GM12875 (cell line): ENCODE data around the gene SLC28A2.
A peak's percentile ranks its signal among the peaks of the same experiment; 100 is the strongest.

Experiments
- H3K4me3 ChIP-seq: one replicate; pipeline ENCODE4 v1.5.1; 2011; ENCODE audit warnings: low read depth, low read length, control low read depth
- CTCF ChIP-seq: IDR thresholded peaks from 2 replicates; pipeline ENCODE4 v1.5.1; 2011; ENCODE audit warnings: low read depth, mild to moderate bottlenecking, control low read depth, inconsistent platforms, low read length, moderate library complexity, borderline replicate concordance; ENCODE audit not compliant: insufficient read depth

SLC28A2 gene

DNA sequence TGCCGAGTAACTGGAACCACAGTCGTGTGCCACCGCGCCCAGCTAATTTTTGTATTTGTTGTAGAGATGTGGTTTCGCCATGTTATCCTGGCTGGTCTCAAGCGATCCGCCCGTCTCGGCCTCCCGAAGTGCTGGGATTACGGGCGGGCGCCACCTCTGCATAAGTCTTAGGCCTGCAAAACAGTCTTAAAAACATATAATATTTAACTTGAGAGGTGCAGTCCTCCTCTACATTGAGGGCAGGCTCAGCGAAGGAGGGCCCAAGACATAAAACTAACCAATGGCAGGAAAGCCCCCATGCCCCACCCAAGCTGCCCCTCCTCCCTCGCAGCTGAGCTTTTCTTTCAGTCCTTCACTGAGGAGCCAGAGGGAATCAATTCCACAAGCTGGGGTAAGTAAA is at the start of gene SLC28A2:
SLC28A2 (plus strand) TSS at position 347 of the 400 bp plus-strand sequence. CDS start 982 bp downstream, outside the sequence.
- no peak within 1 kb of the TSS for H3K4me3 ChIP-seq
- no peak for TF ChIP-seq CTCF

GRCh38 chr15:45203182-45203581 is 48.9 kb upstream of the SLC28A2 start:
- H3K4me3 ChIP-seq: no peak overlapping the region
- TF ChIP-seq CTCF: no peak

GRCh38 chr15:45205192-45205591 is 46.8 kb upstream of the SLC28A2 start:
- no peak overlapping the region for H3K4me3 ChIP-seq
- TF ChIP-seq CTCF: peak; percentile 91

DNA sequence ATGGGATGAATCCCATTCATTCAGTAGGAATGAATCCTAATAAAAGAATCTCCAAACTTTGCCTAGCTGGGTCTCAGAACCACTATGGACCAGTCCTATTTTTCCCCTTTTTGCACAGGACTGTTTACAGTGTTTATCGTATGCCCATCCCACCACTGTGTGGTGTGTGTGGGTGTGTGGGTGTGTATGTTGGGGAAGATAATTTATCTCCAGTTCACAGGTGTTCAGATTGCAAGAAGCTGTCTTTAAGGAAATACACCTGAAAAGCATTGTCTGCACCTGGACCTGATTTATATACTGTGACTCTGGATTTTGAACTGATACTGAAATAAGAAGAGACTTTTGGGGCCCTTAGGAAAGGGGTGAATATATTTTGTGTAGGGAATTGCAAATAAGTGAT is 39.5 kb upstream of the SLC28A2 start:
- no peak overlapping the region for H3K4me3 ChIP-seq
- TF ChIP-seq CTCF: no peak

DNA sequence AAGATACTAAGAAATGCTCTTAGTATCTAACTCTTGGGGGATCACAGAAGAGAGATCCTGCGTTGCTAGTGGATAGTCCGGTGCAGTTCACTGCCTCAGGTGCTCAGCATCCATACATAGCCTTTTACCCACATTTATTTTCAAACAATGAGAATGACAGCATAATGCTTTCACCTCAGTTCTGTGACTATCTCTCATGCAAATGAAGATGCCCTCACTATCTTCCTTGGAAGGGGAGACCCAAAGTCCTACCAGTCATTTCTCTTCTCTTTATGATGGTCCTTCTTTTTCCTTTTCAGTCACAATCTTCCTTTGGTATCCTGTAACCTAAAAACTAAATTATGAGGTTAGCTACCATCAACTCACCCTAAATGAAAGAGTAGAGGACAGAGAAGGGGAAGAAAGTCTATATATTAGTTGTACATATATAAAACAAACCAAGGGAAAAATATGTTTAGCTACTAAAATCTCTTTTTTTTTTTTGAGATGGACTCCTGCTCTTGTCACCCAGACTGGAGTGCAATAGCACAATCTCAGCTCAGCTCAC is 30.9 kb upstream of the SLC28A2 start:
- TF ChIP-seq CTCF: no peak
- H3K4me3 ChIP-seq: no peak overlapping the region

DNA sequence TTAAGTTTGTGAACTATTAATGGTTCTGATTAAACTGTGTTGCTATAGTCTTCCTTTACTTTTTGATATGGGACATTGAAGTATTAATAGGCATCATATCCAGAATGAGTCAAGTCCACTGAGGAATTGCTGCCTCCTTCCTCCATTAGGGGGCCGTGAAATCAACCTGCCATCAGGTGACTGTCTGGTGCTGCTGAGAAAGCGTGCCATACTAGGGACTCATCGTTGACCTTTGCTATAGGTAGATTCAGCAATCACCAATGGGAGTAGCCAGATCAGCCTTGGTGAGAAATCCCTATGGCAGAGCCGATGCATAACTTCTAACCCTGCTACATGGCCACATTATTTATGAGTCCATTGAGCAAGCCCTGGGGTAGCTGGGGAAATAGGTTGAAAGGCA is 30.1 kb upstream of the SLC28A2 start:
- no peak overlapping the region for H3K4me3 ChIP-seq
- TF ChIP-seq CTCF: no peak

DNA sequence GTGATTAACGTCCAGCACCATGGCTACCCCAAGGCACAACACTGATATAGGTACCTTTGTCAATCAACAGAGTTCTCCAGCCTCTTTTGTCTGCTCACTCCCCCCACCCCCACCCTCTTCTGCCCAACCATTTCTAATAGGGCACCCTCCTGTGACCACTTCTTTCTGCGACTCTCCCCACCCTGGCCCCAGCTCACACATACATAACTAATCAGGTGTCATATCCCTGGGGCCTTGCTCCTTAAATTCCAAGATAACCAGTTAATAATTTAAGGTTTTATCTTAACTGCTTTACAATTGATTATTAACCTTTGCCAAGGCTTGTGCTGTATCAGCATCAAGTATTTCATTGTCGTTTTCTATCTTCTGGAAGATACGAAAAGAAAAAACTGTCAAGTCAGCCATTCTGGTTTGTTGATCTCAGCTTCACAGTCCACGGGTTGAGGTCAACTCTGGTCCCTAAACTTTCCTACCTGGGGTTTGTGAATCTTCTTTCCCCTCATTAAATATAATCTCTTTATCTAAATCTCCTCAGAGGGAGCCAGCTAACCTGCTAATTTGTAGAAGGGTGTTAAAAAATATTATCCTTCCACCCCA is 27.3 kb upstream of the SLC28A2 start:
- no peak overlapping the region for H3K4me3 ChIP-seq
- no peak for TF ChIP-seq CTCF
